PC-3 (cell line): ENCODE measurements around the gene DNM3. TPM values are rescaled to one million over a fixed set of nuclear protein-coding genes. Genes with fewer than 3 reads are reported as not detected.

ENCODE experiments used
- ATAC-seq: fragments of 200-7000 bp; cut with Tn5 transposase; 2 replicates; pipeline ENCODE4 v1.9.1; 2020; ENCODE audit warnings: mild to moderate bottlenecking, moderate library complexity
- BruUV-seq: library from RNA; stranded (reverse); fragments of 400-500 nt; replicated peaks from 2 replicates; lab custom pipeline; 2021; lab: Mats Ljungman, UMichigan
- CTCF ChIA-PET: fragments of 300-600 bp; sonication (Branson Sonifier 250); formaldehyde crosslinking; loops from one replicate; lab custom pipeline; 2022; ENCODE audit warnings: antibody characterized with exemption; lab: Charles Lee
- POLR2A ChIA-PET: fragments of 300-600 bp; sonication (Branson Sonifier 250); formaldehyde crosslinking; loops from one replicate; lab custom pipeline; 2022; ENCODE audit warnings: antibody characterized with exemption; ENCODE audit not compliant: unreplicated experiment; lab: Charles Lee
- DNase-seq: peaks from one replicate; pipeline ENCODE4 v3.0.0-alpha.2; 2015
- H2AFZ ChIP-seq: fragments of 300-600 bp; sonication (generic); 2 replicates; pipeline ENCODE4 v1.6.0; 2016; ENCODE audit warnings: antibody characterized with exemption, low read length
- H3F3A ChIP-seq: fragments of 300-600 bp; sonication (generic); one replicate; pipeline ENCODE4 v1.6.0; 2017; ENCODE audit warnings: antibody characterized with exemption, low read length, control low read depth, mild to moderate bottlenecking; ENCODE audit not compliant: unreplicated experiment
- H3K27ac ChIP-seq: fragments of 300-600 bp; sonication (generic); 2 replicates; pipeline ENCODE4 v1.5.1; 2016; ENCODE audit warnings: mild to moderate bottlenecking, low read length
- H3K27me3 ChIP-seq: fragments of 300-600 bp; sonication (generic); 2 replicates; pipeline ENCODE4 v1.6.1; 2016; ENCODE audit warnings: low read length, mixed read lengths
- H3K36me3 ChIP-seq: fragments of 300-600 bp; sonication (generic); 2 replicates; pipeline ENCODE4 v1.6.1; 2016; ENCODE audit warnings: low read depth, mixed run types, low read length, mixed read lengths
- H3K4me1 ChIP-seq: fragments of 300-600 bp; sonication (generic); 2 replicates; pipeline ENCODE4 v1.5.1; 2016; ENCODE audit warnings: low read length; ENCODE audit not compliant: insufficient read depth
- H3K4me2 ChIP-seq: fragments of 300-600 bp; sonication (generic); 2 replicates; pipeline ENCODE4 v1.6.0; 2016; ENCODE audit warnings: low read length
- H3K4me3 ChIP-seq: fragments of 300-600 bp; sonication (generic); 2 replicates; pipeline ENCODE4 v1.5.1; 2016; ENCODE audit warnings: mild to moderate bottlenecking, low read length, mixed read lengths
- H3K79me2 ChIP-seq: fragments of 300-600 bp; sonication (generic); 2 replicates; pipeline ENCODE4 v1.6.1; 2017; ENCODE audit warnings: low read length, mixed read lengths
- H3K9ac ChIP-seq: fragments of 300-600 bp; sonication (generic); 2 replicates; pipeline ENCODE4 v1.6.0; 2016; ENCODE audit warnings: mild to moderate bottlenecking, low read length
- H3K9me2 ChIP-seq: fragments of 300-600 bp; sonication (generic); replicated peaks from 2 replicates; pipeline ENCODE4 v1.6.1; 2016; ENCODE audit warnings: mixed run types, low read length, mixed read lengths
- H3K9me3 ChIP-seq: fragments of 300-600 bp; sonication (generic); 2 replicates; pipeline ENCODE4 v1.6.1; 2016; ENCODE audit warnings: low read length, mixed read lengths
- H4K20me1 ChIP-seq: fragments of 300-600 bp; sonication (generic); 2 replicates; pipeline ENCODE4 v1.6.1; 2016; ENCODE audit warnings: low read length, mixed read lengths
- CTCF ChIP-seq: fragments of 300-600 bp; sonication (generic); conservative IDR thresholded peaks from 2 replicates; pipeline ENCODE4 v1.5.1; 2017; ENCODE audit warnings: antibody characterized with exemption, low read depth, mild to moderate bottlenecking, low read length
- EZH2 ChIP-seq: fragments of 300-600 bp; sonication (generic); IDR thresholded peaks from one replicate; pipeline ENCODE4 v1.6.1; 2017; ENCODE audit warnings: antibody characterized with exemption, mild to moderate bottlenecking, low read length; ENCODE audit not compliant: unreplicated experiment
- EZH2phosphoT487 ChIP-seq: fragments of 300-600 bp; sonication (generic); IDR thresholded peaks from 2 replicates; pipeline ENCODE4 v1.6.1; 2018; ENCODE audit warnings: mild to moderate bottlenecking, antibody characterized with exemption, low read length, borderline replicate concordance
- intact Hi-C: fragments of 100-400 bp; cut with micrococcal nuclease; formaldehyde crosslinking; loops from 2 replicates; pipeline ENCODE4 v1.9.0; 2023
- total RNA-seq: library from RNA; depleted of rRNA; stranded (reverse); fragments of >200 nt; gene quantifications from 2 replicates; pipeline ENCODE4 v1.2.3, GENCODE V29; 2014

Gene DNM3
- total RNA-seq, 1 experiment from 2014 or later = 0.98 TPM

GRCh38 chr1:172269084-172269483 is 427.8 kb downstream of the DNM3 start:
- H3K4me1 ChIP-seq = peaks cover 19% of the 10 kb centered on the region
- no peaks in the 10 kb centered on the region for H4K20me1 ChIP-seq
- no peaks in the 10 kb centered on the region for H3K79me2 ChIP-seq
- H2AFZ ChIP-seq = no peak overlapping the region
- no peak overlapping the region for H3K27ac ChIP-seq
- H3K9ac ChIP-seq = no peak overlapping the region
- ATAC-seq (no peak), DNase-seq (no peak)
- no peaks in the 10 kb centered on the region for H3K27me3 ChIP-seq
- H3K9me3 ChIP-seq = no peaks in the 10 kb centered on the region
- CTCF ChIA-PET = interaction anchor here (1.0 kb wide), 1 partner anchor 130 kb away, joined by 3 read pairs; no protein-coding TSS in a partner anchor
- TF ChIP-seq EZH2phosphoT487 = no peak
- no peak for TF ChIP-seq EZH2
- TF ChIP-seq CTCF = no peak
- no peak overlapping the region for H3K4me2 ChIP-seq
- intact Hi-C loops = loop anchor here (5.0 kb wide), 1 partner anchor 177 kb away; no protein-coding TSS in a partner anchor
- no peak overlapping the region for H3K4me3 ChIP-seq
- BruUV-seq = no TSS peak
- no peaks in the 10 kb centered on the region for H3K36me3 ChIP-seq
- no peaks in the 10 kb centered on the region for H3F3A ChIP-seq
- POLR2A ChIA-PET = interaction anchor here (0.7 kb wide), 1 partner anchor 17 kb away, joined by 3 read pairs; no protein-coding TSS in a partner anchor
- no peaks in the 10 kb centered on the region for H3K9me2 ChIP-seq

- no peak for ATAC-seq
- H3K9me2 ChIP-seq = no peaks in the 10 kb centered on the region
Measured at GRCh38 chr1:172269644-172270043, 428.3 kb downstream of the DNM3 start.

More at GRCh38 chr1:172269644-172270043, 428.3 kb downstream of the DNM3 start:
- Histone ChIP-seq H3K9ac (no peak overlapping the region), H2AFZ (no peak overlapping the region), H3K4me3 (no peak overlapping the region), H3K36me3 (no peaks in the 10 kb centered on the region), H4K20me1 (no peaks in the 10 kb centered on the region), H3K4me1 (peaks cover 19% of the 10 kb centered on the region), H3K4me2 (no peak overlapping the region), H3K79me2 (no peaks in the 10 kb centered on the region), H3F3A (no peaks in the 10 kb centered on the region), H3K9me3 (no peaks in the 10 kb centered on the region), H3K27ac (no peak overlapping the region), H3K27me3 (no peaks in the 10 kb centered on the region)
- BruUV-seq = no TSS peak
- POLR2A ChIA-PET = no interaction called here
- intact Hi-C loops = loop anchor here (5.0 kb wide), 1 partner anchor 177 kb away; no protein-coding TSS in a partner anchor
- no peak for DNase-seq
- CTCF ChIA-PET = interaction anchor here (1.0 kb wide), 1 partner anchor 130 kb away, joined by 3 read pairs; no protein-coding TSS in a partner anchor
- TF ChIP-seq EZH2 = no peak
- no peak for TF ChIP-seq EZH2phosphoT487
- no peak for TF ChIP-seq CTCF
